ENCODE data around the gene DMRTC2.

GRCh38 chr19:41870401-41870873 is 25.6 kb downstream of the DMRTC2 start:
- TF ChIP-seq, protein P1, sequence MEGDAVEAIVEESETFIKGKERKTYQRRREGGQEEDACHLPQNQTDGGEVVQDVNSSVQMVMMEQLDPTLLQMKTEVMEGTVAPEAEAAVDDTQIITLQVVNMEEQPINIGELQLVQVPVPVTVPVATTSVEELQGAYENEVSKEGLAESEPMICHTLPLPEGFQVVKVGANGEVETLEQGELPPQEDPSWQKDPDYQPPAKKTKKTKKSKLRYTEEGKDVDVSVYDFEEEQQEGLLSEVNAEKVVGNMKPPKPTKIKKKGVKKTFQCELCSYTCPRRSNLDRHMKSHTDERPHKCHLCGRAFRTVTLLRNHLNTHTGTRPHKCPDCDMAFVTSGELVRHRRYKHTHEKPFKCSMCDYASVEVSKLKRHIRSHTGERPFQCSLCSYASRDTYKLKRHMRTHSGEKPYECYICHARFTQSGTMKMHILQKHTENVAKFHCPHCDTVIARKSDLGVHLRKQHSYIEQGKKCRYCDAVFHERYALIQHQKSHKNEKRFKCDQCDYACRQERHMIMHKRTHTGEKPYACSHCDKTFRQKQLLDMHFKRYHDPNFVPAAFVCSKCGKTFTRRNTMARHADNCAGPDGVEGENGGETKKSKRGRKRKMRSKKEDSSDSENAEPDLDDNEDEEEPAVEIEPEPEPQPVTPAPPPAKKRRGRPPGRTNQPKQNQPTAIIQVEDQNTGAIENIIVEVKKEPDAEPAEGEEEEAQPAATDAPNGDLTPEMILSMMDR (IDR thresholded peaks at IDR 0.05 in 4 of 5, conservative IDR thresholded peaks at IDR 0.05 in 1 of 5) = no peak
- no peak for TF ChIP-seq POLR2A (IDR thresholded peaks at IDR 0.05)
